H1 (cell line): ENCODE data around the gene MAD2L1. TPM values are rescaled to one million over a fixed set of nuclear protein-coding genes. Genes with fewer than 3 reads are reported as not detected.

Source experiments
- CTCF ChIA-PET: fragments of 300-600 bp; sonication (Branson Sonifier 250); formaldehyde crosslinking; loops from one replicate; lab custom pipeline; 2021; ENCODE audit not compliant: partially characterized antibody; lab: Charles Lee
- POLR2A ChIA-PET: fragments of 300-600 bp; sonication (Branson Sonifier 250); formaldehyde crosslinking; loops from one replicate; lab custom pipeline; 2021; ENCODE audit warnings: inconsistent platforms; ENCODE audit not compliant: partially characterized antibody; lab: Charles Lee
- DNase-seq, 2 experiments: peaks; one replicate each; pipeline versions ENCODE4 v3.0.0 to v3.0.0-alpha.2; 2010 to 2022; ENCODE audit warnings: low spot score in 2 of 2, low read depth in 1 of 2, mixed read lengths in 1 of 2
- FAIRE-seq: peaks from 2 replicates; lab custom pipeline; 2011; peaks lifted over from hg19 to GRCh38; lab: Jason Lieb, UNC
- H2AFZ ChIP-seq: 2 replicates; pipeline ENCODE4 v1.8.1; 2012; ENCODE audit warnings: low read length, inconsistent platforms
- H2AK5ac ChIP-seq: 2 replicates; pipeline ENCODE4 v1.6.1; 2013; ENCODE audit warnings: low read depth, low read length
- H2BK120ac ChIP-seq: replicated peaks from 2 replicates; pipeline ENCODE3; 2013; ENCODE audit warnings: low read depth, low read length, inconsistent platforms
- H2BK12ac ChIP-seq: 2 replicates; pipeline ENCODE4 v1.6.1; 2013; ENCODE audit warnings: low read depth, low read length
- H2BK15ac ChIP-seq: 2 replicates; pipeline ENCODE4 v1.6.1; 2013; ENCODE audit warnings: low read length
- H2BK20ac ChIP-seq: 2 replicates; pipeline ENCODE4 v1.6.1; 2013; ENCODE audit warnings: low read length
- H2BK5ac ChIP-seq: 2 replicates; pipeline ENCODE4 v1.6.1; 2013; ENCODE audit warnings: low read depth, low read length
- H3K14ac ChIP-seq: 2 replicates; pipeline ENCODE4 v1.6.1; 2013; ENCODE audit warnings: inconsistent platforms; ENCODE audit not compliant: insufficient read length
- H3K18ac ChIP-seq: 2 replicates; pipeline ENCODE4 v1.6.1; 2013; ENCODE audit warnings: low read length; ENCODE audit errors: extremely low read depth
- H3K23ac ChIP-seq: 2 replicates; pipeline ENCODE4 v1.6.1; 2013; ENCODE audit warnings: inconsistent platforms; ENCODE audit not compliant: insufficient read length
- H3K23me2 ChIP-seq: 2 replicates; pipeline ENCODE4 v1.6.1; 2013; ENCODE audit warnings: low read depth, low read length
- H3K27ac ChIP-seq: 2 replicates; pipeline ENCODE4 v1.6.1; 2011; ENCODE audit warnings: low read depth, low read length, inconsistent platforms
- H3K27me3 ChIP-seq, 4 experiments: replicated peaks in 1 of 4; 1 replicate in 1 of 4; 2 replicates in 3 of 4; pipeline versions ENCODE4 v1.6.1 to v1.8.1; 2011 to 2013; ENCODE audit warnings: low read length in 3 of 4, mild to moderate bottlenecking in 3 of 4, inconsistent platforms in 2 of 4, mixed read lengths in 2 of 4, moderate library complexity in 1 of 4; ENCODE audit not compliant: control insufficient read depth in 3 of 4, insufficient read depth in 3 of 4; ENCODE audit errors: extremely low read depth in 1 of 4
- H3K36me3 ChIP-seq, 4 experiments: 2 replicates each; pipeline versions ENCODE4 v1.6.1 to v1.8.1; 2011 to 2013; ENCODE audit warnings: mild to moderate bottlenecking in 4 of 4, low read length in 3 of 4, moderate library complexity in 2 of 4, control low read depth in 1 of 4, inconsistent platforms in 1 of 4; ENCODE audit not compliant: insufficient read depth in 4 of 4, control insufficient read depth in 2 of 4
- H3K4ac ChIP-seq: replicated peaks from 2 replicates; pipeline ENCODE3; 2013; ENCODE audit warnings: low read length, low read depth, mixed read lengths, inconsistent platforms; ENCODE audit not compliant: insufficient read length
- H3K4me1 ChIP-seq, 4 experiments: replicated peaks in 1 of 4; 1 replicate in 1 of 4; 2 replicates in 3 of 4; pipeline versions ENCODE4 v1.6.1 to v1.8.1; 2011 to 2013; ENCODE audit warnings: low read length in 3 of 4, inconsistent platforms in 2 of 4, mixed read lengths in 1 of 4; ENCODE audit not compliant: insufficient read depth in 4 of 4, control insufficient read depth in 3 of 4
- H3K4me2 ChIP-seq, 2 experiments: 2 replicates each; pipeline versions ENCODE4 v1.6.1 to v1.8.1; 2011 to 2013; ENCODE audit warnings: low read depth in 2 of 2, low read length in 2 of 2, control low read depth in 1 of 2, inconsistent platforms in 1 of 2, mild to moderate bottlenecking in 1 of 2; ENCODE audit not compliant: insufficient read depth in 1 of 2
- H3K4me3 ChIP-seq, 4 experiments: fragments of 200-600, 300-600 bp in 1 of 4; sonication (generic), shearing (Covaris generic), sonication (Bioruptor Twin) in 1 of 4; 2 replicates each; pipeline versions ENCODE4 v1.5.1 to v1.8.1; 2011 to 2016; ENCODE audit warnings: low read length in 4 of 4, low read depth in 3 of 4, control low read depth in 2 of 4, inconsistent platforms in 2 of 4, mild to moderate bottlenecking in 2 of 4, mixed read lengths in 1 of 4, moderate library complexity in 1 of 4; ENCODE audit not compliant: insufficient read depth in 2 of 4; ENCODE audit errors: extremely low read depth in 1 of 4
- H3K56ac ChIP-seq: replicated peaks from 2 replicates; pipeline ENCODE3; 2013; ENCODE audit warnings: low read depth, mild to moderate bottlenecking, mixed read lengths, low read length, inconsistent platforms; ENCODE audit not compliant: insufficient read length
- H3K79me1 ChIP-seq: 2 replicates; pipeline ENCODE4 v1.6.1; 2013; ENCODE audit warnings: low read depth, low read length, control low read depth
- H3K79me2 ChIP-seq, 2 experiments: 2 replicates each; pipeline versions ENCODE4 v1.6.1 to v1.8.1; 2012 to 2013; ENCODE audit warnings: low read length in 2 of 2, mild to moderate bottlenecking in 2 of 2, inconsistent platforms in 1 of 2; ENCODE audit not compliant: insufficient read depth in 2 of 2, control insufficient read depth in 1 of 2
- H3K9ac ChIP-seq, 4 experiments: replicated peaks in 1 of 4; 1 replicate in 1 of 4; 2 replicates in 3 of 4; pipeline versions ENCODE4 v1.6.1 to v1.8.1; 2011 to 2013; ENCODE audit warnings: low read depth in 3 of 4, low read length in 3 of 4, control low read depth in 2 of 4, mild to moderate bottlenecking in 2 of 4, moderate library complexity in 2 of 4, inconsistent platforms in 1 of 4; ENCODE audit errors: extremely low read depth in 1 of 4
- H3K9me3 ChIP-seq, 2 experiments: 2 replicates each; pipeline versions ENCODE4 v1.6.1 to v1.8.1; 2012 to 2013; ENCODE audit warnings: mild to moderate bottlenecking in 2 of 2, moderate library complexity in 2 of 2, control low read depth in 1 of 2, inconsistent platforms in 1 of 2, low read depth in 1 of 2, low read length in 1 of 2, mixed read lengths in 1 of 2; ENCODE audit not compliant: insufficient read depth in 2 of 2
- H4K20me1 ChIP-seq, 2 experiments: replicated peaks in 1 of 2; 2 replicates each; pipeline versions ENCODE3 to v1.8.1; 2011 to 2013; ENCODE audit warnings: inconsistent platforms in 2 of 2, low read length in 2 of 2, mild to moderate bottlenecking in 1 of 2; ENCODE audit not compliant: insufficient read depth in 2 of 2, control insufficient read depth in 1 of 2
- H4K5ac ChIP-seq: 2 replicates; pipeline ENCODE4 v1.6.1; 2013; ENCODE audit warnings: low read length, low read depth, mixed read lengths, inconsistent platforms; ENCODE audit not compliant: insufficient read length
- H4K8ac ChIP-seq: 2 replicates; pipeline ENCODE4 v1.8.0; 2013; ENCODE audit warnings: mild to moderate bottlenecking, moderate library complexity, low read length, inconsistent platforms; ENCODE audit not compliant: insufficient read depth; ENCODE audit errors: extremely low read depth
- H4K91ac ChIP-seq: replicated peaks from 2 replicates; pipeline ENCODE3; 2013; ENCODE audit warnings: low read length, mixed read lengths, inconsistent platforms; ENCODE audit not compliant: insufficient read length
- EP300 ChIP-seq, 2 experiments: IDR thresholded peaks; 1 replicate in 1 of 2; 2 replicates in 1 of 2; pipeline ENCODE4 v1.6.1; 2011 to 2012; ENCODE audit warnings: low read depth in 2 of 2, low read length in 2 of 2, mild to moderate bottlenecking in 2 of 2, borderline replicate concordance in 1 of 2, inconsistent platforms in 1 of 2, moderate library complexity in 1 of 2
- EZH2 ChIP-seq: fragments of 200-600 bp; sonication (generic); IDR thresholded peaks from 2 replicates; pipeline ENCODE4 v1.7.1; 2012; ENCODE audit warnings: low read depth, mild to moderate bottlenecking, moderate library complexity, low read length, inconsistent platforms; ENCODE audit not compliant: severe bottlenecking
- KDM4A ChIP-seq: IDR thresholded peaks from one replicate; pipeline ENCODE4 v1.7.1; 2012; ENCODE audit warnings: low read depth, mild to moderate bottlenecking, moderate library complexity, low read length, inconsistent platforms; ENCODE audit not compliant: severe bottlenecking
- RBBP5 ChIP-seq: IDR thresholded peaks from 2 replicates; pipeline ENCODE4 v1.7.1; 2012; ENCODE audit warnings: low read depth, mild to moderate bottlenecking, inconsistent platforms, low read length, moderate library complexity, borderline replicate concordance
- RNF2 ChIP-seq: fragments of 200-900, 300-1000 bp; sonication (generic); IDR thresholded peaks from 2 replicates; pipeline ENCODE4 v1.7.1; 2016; ENCODE audit warnings: borderline replicate concordance, low read depth, mild to moderate bottlenecking, antibody characterized with exemption, low read length; ENCODE audit not compliant: poor library complexity, severe bottlenecking; ENCODE audit errors: missing control alignments
- YY1 ChIP-seq: IDR thresholded peaks from 2 replicates; pipeline ENCODE4 v1.6.1; 2011; ENCODE audit warnings: low read depth, mild to moderate bottlenecking, low read length
- WGBS, 2 experiments: shearing (Covaris generic) in 1 of 2; methylation state at CpG; one replicate each; pipeline versions ENCODE4 v1.1.6 to v1.1.7; 2013 to 2015; ENCODE audit warnings: low lambda C conversion rate in 2 of 2, mixed read lengths in 2 of 2, inconsistent platforms in 1 of 2, low coverage in 1 of 2, missing lambda C conversion rate in 1 of 2; ENCODE audit not compliant: insufficient replicate concordance in 2 of 2, insufficient coverage in 1 of 2, insufficient read length in 1 of 2; ENCODE audit errors: extremely low coverage in 1 of 2, missing lambda C conversion rate in 1 of 2; 5-methylcytosine and 5-hydroxymethylcytosine counted together
- polyA plus RNA-seq, 7 experiments: library from polyadenylated mRNA; depleted of rRNA in 3 of 7; stranded (reverse) in 5 of 7; unstranded in 2 of 7; fragments of >200 nt in 5 of 7; fragments of 200-250 nt in 2 of 7; gene quantifications; 1 replicate in 5 of 7; 2 replicates in 1 of 7; 4 replicates in 1 of 7; pipeline versions ENCODE4 v1.2.1 to v1.2.3, GENCODE V29; 2011 to 2013; ENCODE audit warnings: missing spikeins in 2 of 7, mixed read lengths in 2 of 7
- total RNA-seq: library from RNA; stranded (reverse); fragmentation: NEBNext Ultra II Directional; extraction: Animal tissue kit (Norgen Biotek cat#: 25700); gene quantifications from 2 replicates; pipeline ENCODE4 v1.2.1, GENCODE V29; 2021
- TF ChIP-seq, protein P1 (sequence below), 3 experiments: IDR thresholded peaks; 1 replicate in 2 of 3; 2 replicates in 1 of 3; pipeline versions ENCODE4 v1.5.1 to v1.6.1; 2011; ENCODE audit warnings: low read length in 3 of 3, mild to moderate bottlenecking in 3 of 3, inconsistent platforms in 2 of 3, low read depth in 1 of 3, moderate library complexity in 1 of 3; ENCODE audit not compliant: insufficient read depth in 1 of 3; ENCODE audit errors: control extremely low read depth in 1 of 3

Gene MAD2L1
- total and polyA plus RNA-seq, 2 of the 8 experiments (the other 6 are each of a cell fraction or from before 2014, with no cell fraction given): 51.1 to 88.1 TPM

DNA sequence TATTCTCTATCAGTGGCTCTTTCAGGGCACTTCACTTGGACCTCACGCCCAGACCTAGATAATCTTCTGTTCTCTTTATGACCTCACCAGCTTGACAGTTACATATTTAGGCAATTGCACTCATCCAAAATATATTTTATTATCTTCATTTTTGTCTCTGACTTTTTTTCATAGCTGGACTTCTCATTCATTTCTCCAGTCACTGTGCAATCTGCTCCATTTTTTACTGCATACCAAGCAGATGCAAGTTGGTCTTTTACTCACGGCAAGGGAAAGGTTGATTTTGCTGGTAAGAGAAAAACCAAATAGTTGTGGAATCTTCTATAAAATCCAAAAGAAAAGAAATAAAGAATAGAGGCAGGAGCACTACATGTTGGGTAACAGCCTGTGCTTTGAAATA lies 31.7 kb downstream of the MAD2L1 start:
- Histone ChIP-seq H2AFZ (no peak overlapping the region), H4K8ac (no peak overlapping the region), H3K4me1 (peaks cover 0 to 2% (median 0%) of the 10 kb centered on the region in 4 experiments; a peak in 1 of 7 replicates), H2AK5ac (no peak overlapping the region), H2BK12ac (no peak overlapping the region), H2BK20ac (no peak overlapping the region), H3K18ac (no peak overlapping the region), H3K23ac (no peak overlapping the region)
- no peak for DNase-seq
- POLR2A ChIA-PET: no interaction called here
- TF ChIP-seq RBBP5 (no peak), EP300 (IDR thresholded peaks at IDR 0.05; ENCODE audit: borderline replicate concordance in 1 of 2, low read depth in 2 of 2, low read length in 2 of 2) (no peak), EZH2 (no peak), KDM4A (no peak), RNF2 (no peak), YY1 (no peak)
- TF ChIP-seq, protein P1, sequence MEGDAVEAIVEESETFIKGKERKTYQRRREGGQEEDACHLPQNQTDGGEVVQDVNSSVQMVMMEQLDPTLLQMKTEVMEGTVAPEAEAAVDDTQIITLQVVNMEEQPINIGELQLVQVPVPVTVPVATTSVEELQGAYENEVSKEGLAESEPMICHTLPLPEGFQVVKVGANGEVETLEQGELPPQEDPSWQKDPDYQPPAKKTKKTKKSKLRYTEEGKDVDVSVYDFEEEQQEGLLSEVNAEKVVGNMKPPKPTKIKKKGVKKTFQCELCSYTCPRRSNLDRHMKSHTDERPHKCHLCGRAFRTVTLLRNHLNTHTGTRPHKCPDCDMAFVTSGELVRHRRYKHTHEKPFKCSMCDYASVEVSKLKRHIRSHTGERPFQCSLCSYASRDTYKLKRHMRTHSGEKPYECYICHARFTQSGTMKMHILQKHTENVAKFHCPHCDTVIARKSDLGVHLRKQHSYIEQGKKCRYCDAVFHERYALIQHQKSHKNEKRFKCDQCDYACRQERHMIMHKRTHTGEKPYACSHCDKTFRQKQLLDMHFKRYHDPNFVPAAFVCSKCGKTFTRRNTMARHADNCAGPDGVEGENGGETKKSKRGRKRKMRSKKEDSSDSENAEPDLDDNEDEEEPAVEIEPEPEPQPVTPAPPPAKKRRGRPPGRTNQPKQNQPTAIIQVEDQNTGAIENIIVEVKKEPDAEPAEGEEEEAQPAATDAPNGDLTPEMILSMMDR (IDR thresholded peaks at IDR 0.05; ENCODE audit: control extremely low read depth in 1 of 3, insufficient read depth in 1 of 3, low read depth in 1 of 3, low read length in 3 of 3): no peak
- TF ChIP-seq, all 59 proteins: peak for 0
- Histone ChIP-seq H3K79me2 (no peaks in the 10 kb centered on the region), H3K23me2 (no peaks in the 10 kb centered on the region), H3K36me3 (no peaks in the 10 kb centered on the region), H4K5ac (no peak overlapping the region), H3K14ac (no peak overlapping the region), H2BK15ac (no peak overlapping the region), H3K79me1 (no peaks in the 10 kb centered on the region), H3K27ac (no peak overlapping the region), H2BK5ac (no peak overlapping the region), H4K20me1 (no peaks in the 10 kb centered on the region), H3K56ac (no peak overlapping the region), H4K91ac (no peak overlapping the region), H3K9me3 (no peaks in the 10 kb centered on the region), H3K27me3 (no peaks in the 10 kb centered on the region), H3K4ac (no peak overlapping the region), H3K9ac (no peak overlapping the region), H3K4me2 (no peak overlapping the region), H2BK120ac (no peak overlapping the region), H3K4me3 (no peak overlapping the region)
- CTCF ChIA-PET: no interaction called here
- no peak for FAIRE-seq
- 85% methylated on average over 2 of the region's 2 CpGs; no CpG with 5 or more reads in 1 of the 2 experiments for WGBS, 2 experiments
